Neural cell (in vitro differentiated cells): Measurements from ENCODE around the gene SH3GL3. TPM values are rescaled to one million over a fixed set of nuclear protein-coding genes. Genes with fewer than 3 reads are reported as not detected.

ENCODE experiments used
- H2AFZ ChIP-seq: fragments of 200-600, 300-800 bp; sonication (generic), shearing (Covaris generic); 2 replicates; pipeline ENCODE4 v1.6.0; 2014; ENCODE audit warnings: low read depth, mild to moderate bottlenecking, antibody characterized with exemption, low read length, moderate library complexity
- H3F3A ChIP-seq: fragments of 200-600 bp; shearing (Covaris generic); 2 replicates; pipeline ENCODE4 v1.6.1; 2016; ENCODE audit warnings: mild to moderate bottlenecking, moderate library complexity, mixed read lengths, antibody characterized with exemption, low read length; ENCODE audit not compliant: insufficient read depth, poor library complexity, severe bottlenecking
- H3K27ac ChIP-seq: fragments of 200-600, 300-800 bp; sonication (generic), shearing (Covaris generic); 2 replicates; pipeline ENCODE4 v1.5.1; 2014; ENCODE audit warnings: mild to moderate bottlenecking, low read length, moderate library complexity
- H3K27me3 ChIP-seq: fragments of 300-800, 200-600 bp; sonication (generic), shearing (Covaris generic); 2 replicates; pipeline ENCODE4 v1.6.0; 2014; ENCODE audit warnings: mild to moderate bottlenecking, low read depth, low read length, moderate library complexity; ENCODE audit not compliant: insufficient read depth
- H3K36me3 ChIP-seq: fragments of 300-800, 200-600 bp; sonication (generic), shearing (Covaris generic); 2 replicates; pipeline ENCODE4 v1.5.1; 2014; ENCODE audit warnings: mild to moderate bottlenecking, antibody characterized with exemption, low read length, moderate library complexity; ENCODE audit not compliant: insufficient read depth
- H3K4me2 ChIP-seq: fragments of 300-800, 200-600 bp; sonication (generic), shearing (Covaris generic); 2 replicates; pipeline ENCODE4 v1.6.0; 2014; ENCODE audit warnings: mild to moderate bottlenecking, low read length
- H3K4me3 ChIP-seq: fragments of 300-800, 200-600 bp; sonication (generic), shearing (Covaris generic); 2 replicates; pipeline ENCODE4 v1.5.1; 2014; ENCODE audit warnings: mild to moderate bottlenecking, low read length, moderate library complexity
- H3K79me2 ChIP-seq: fragments of 200-600 bp; shearing (Covaris generic); replicated peaks from 2 replicates; pipeline ENCODE4 v1.6.0; 2014; ENCODE audit warnings: mild to moderate bottlenecking, low read length, moderate library complexity; ENCODE audit not compliant: insufficient read depth
- H3K9ac ChIP-seq: fragments of 300-800, 200-600 bp; sonication (generic), shearing (Covaris generic); 2 replicates; pipeline ENCODE4 v1.6.1; 2016; ENCODE audit warnings: mild to moderate bottlenecking, low read length, mixed read lengths
- H3K9me2 ChIP-seq: fragments of 200-600 bp; shearing (Covaris generic); 2 replicates; pipeline ENCODE4 v1.6.1; 2016; ENCODE audit warnings: mild to moderate bottlenecking, low read length, mixed read lengths; ENCODE audit not compliant: insufficient read depth
- H3K9me3 ChIP-seq: fragments of 200-600, 300-800 bp; sonication (generic), shearing (Covaris generic); 2 replicates; pipeline ENCODE4 v1.6.1; 2016; ENCODE audit warnings: mild to moderate bottlenecking, mixed run types, low read length, moderate library complexity, mixed read lengths
- H4K20me1 ChIP-seq: fragments of 200-600 bp; shearing (Covaris generic); 2 replicates; pipeline ENCODE4 v1.6.1; 2016; ENCODE audit warnings: mild to moderate bottlenecking, mixed run types; ENCODE audit not compliant: insufficient read depth
- EP300 ChIP-seq: fragments of 450-650 bp; conservative IDR thresholded peaks from 2 replicates; pipeline ENCODE4 v1.6.1; 2014; ENCODE audit warnings: antibody characterized with exemption, mild to moderate bottlenecking, moderate library complexity; ENCODE audit not compliant: poor library complexity, severe bottlenecking
- EZH2 ChIP-seq: fragments of 200-600, 300-800 bp; shearing (Covaris generic), sonication (generic); IDR thresholded peaks from 2 replicates; pipeline ENCODE4 v1.6.1; 2014; ENCODE audit warnings: antibody characterized with exemption, low read length, borderline replicate concordance, mild to moderate bottlenecking; ENCODE audit not compliant: insufficient read depth, poor library complexity, severe bottlenecking
- MXI1 ChIP-seq: fragments of 450-650 bp; conservative IDR thresholded peaks from 2 replicates; pipeline ENCODE4 v1.6.1; 2014; ENCODE audit warnings: antibody characterized with exemption, mild to moderate bottlenecking; ENCODE audit not compliant: poor library complexity, severe bottlenecking
- POLR2AphosphoS5 ChIP-seq: IDR thresholded peaks from 2 replicates; pipeline ENCODE4 v1.6.1; 2012
- RAD21 ChIP-seq: fragments of 450-650 bp; conservative IDR thresholded peaks from 2 replicates; pipeline ENCODE4 v1.6.1; 2014; ENCODE audit warnings: antibody characterized with exemption, mild to moderate bottlenecking, moderate library complexity
- SMC3 ChIP-seq: fragments of 450-650 bp; conservative IDR thresholded peaks from 2 replicates; pipeline ENCODE4 v1.6.1; 2014; ENCODE audit warnings: antibody characterized with exemption, mild to moderate bottlenecking, moderate library complexity; ENCODE audit not compliant: poor library complexity
- TAF1 ChIP-seq: IDR thresholded peaks from 2 replicates; pipeline ENCODE4 v1.6.1; 2012; ENCODE audit warnings: low read depth
- polyA plus RNA-seq: library from polyadenylated mRNA; depleted of rRNA; stranded (reverse); fragments of >200 nt; gene quantifications from 2 replicates; pipeline ENCODE4 v1.2.3, GENCODE V29; 2014
- TF ChIP-seq, protein P1 (sequence below): IDR thresholded peaks from 2 replicates; pipeline ENCODE4 v1.6.1; 2012; ENCODE audit warnings: borderline replicate concordance
- TF ChIP-seq, protein P2 (sequence below): fragments of 450-650 bp; IDR thresholded peaks from 2 replicates; pipeline ENCODE4 v1.5.1; 2014; ENCODE audit warnings: antibody characterized with exemption, mild to moderate bottlenecking, moderate library complexity; ENCODE audit not compliant: poor library complexity, severe bottlenecking

Gene SH3GL3
- polyA plus RNA-seq, 1 donor from 2014 or later = 104 TPM

DNA sequence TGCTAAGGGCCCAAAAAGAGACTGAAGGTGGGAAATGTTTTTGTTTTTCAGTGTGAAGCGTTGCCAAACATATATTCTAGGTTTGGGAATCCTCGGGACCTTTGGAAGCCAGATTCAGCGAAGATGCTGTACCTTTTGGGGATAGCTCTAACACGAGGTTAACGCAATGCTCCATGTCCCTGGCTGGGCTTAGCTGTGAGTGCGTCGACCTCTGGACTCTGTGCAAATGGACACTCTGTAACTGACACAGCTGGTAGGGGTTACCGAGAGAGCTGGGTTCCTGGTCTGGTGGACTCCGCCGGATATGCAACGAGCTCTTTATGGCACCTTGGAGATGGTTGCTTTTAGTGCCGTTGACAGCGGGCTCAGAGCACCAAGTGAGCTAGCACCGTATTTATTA lies 724 bp upstream of the SH3GL3 start:
- no peaks in the 10 kb centered on the region for H3K9me3 ChIP-seq
- peak overlapping the region; percentile 86 for H3K27ac ChIP-seq
- peak overlapping the region; percentile 97 for H3K4me3 ChIP-seq
- H3K4me2 ChIP-seq = no peak overlapping the region
- H3K36me3 ChIP-seq = no peaks in the 10 kb centered on the region
- H3K79me2 ChIP-seq = no peaks in the 10 kb centered on the region
- TF ChIP-seq SMC3 (no peak), EP300 (no peak), MXI1 (no peak), TAF1 (no peak), POLR2AphosphoS5 (no peak)
- TF ChIP-seq, protein P1, sequence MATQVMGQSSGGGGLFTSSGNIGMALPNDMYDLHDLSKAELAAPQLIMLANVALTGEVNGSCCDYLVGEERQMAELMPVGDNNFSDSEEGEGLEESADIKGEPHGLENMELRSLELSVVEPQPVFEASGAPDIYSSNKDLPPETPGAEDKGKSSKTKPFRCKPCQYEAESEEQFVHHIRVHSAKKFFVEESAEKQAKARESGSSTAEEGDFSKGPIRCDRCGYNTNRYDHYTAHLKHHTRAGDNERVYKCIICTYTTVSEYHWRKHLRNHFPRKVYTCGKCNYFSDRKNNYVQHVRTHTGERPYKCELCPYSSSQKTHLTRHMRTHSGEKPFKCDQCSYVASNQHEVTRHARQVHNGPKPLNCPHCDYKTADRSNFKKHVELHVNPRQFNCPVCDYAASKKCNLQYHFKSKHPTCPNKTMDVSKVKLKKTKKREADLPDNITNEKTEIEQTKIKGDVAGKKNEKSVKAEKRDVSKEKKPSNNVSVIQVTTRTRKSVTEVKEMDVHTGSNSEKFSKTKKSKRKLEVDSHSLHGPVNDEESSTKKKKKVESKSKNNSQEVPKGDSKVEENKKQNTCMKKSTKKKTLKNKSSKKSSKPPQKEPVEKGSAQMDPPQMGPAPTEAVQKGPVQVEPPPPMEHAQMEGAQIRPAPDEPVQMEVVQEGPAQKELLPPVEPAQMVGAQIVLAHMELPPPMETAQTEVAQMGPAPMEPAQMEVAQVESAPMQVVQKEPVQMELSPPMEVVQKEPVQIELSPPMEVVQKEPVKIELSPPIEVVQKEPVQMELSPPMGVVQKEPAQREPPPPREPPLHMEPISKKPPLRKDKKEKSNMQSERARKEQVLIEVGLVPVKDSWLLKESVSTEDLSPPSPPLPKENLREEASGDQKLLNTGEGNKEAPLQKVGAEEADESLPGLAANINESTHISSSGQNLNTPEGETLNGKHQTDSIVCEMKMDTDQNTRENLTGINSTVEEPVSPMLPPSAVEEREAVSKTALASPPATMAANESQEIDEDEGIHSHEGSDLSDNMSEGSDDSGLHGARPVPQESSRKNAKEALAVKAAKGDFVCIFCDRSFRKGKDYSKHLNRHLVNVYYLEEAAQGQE = no peak
- H3K9ac ChIP-seq = peak overlapping the region; percentile 88
- H2AFZ ChIP-seq = no peak overlapping the region
- no peaks in the 10 kb centered on the region for H3K9me2 ChIP-seq
- H3F3A ChIP-seq = no peaks in the 10 kb centered on the region
- H3K27me3 ChIP-seq = no peaks in the 10 kb centered on the region
- H4K20me1 ChIP-seq = no peaks in the 10 kb centered on the region

DNA sequence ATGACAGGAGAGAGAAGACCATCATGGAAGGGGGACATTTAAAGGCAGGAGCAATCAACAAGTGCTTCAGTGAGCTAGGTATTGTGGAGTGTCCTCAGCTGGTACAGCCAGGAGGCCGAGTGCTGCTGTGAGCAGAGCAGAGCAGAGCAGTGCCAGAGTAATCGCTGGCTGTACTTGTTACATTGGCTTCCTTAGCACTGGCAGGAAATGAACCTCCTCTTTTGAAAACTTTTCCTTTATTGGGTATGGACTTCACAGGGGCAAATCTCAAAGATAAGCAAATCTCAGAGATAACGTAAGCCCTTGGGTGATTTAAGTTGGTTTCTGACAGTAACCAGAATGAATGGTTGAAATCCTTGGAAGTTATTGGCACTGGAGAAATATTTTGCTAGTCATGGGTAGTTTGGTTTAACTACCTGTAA lies 2.1 kb downstream of the SH3GL3 start:
- no peak overlapping the region for H3K9ac ChIP-seq
- H3K79me2 ChIP-seq = no peaks in the 10 kb centered on the region
- no peak overlapping the region for H2AFZ ChIP-seq
- no peaks in the 10 kb centered on the region for H3K27me3 ChIP-seq
- TF ChIP-seq, protein P2, sequence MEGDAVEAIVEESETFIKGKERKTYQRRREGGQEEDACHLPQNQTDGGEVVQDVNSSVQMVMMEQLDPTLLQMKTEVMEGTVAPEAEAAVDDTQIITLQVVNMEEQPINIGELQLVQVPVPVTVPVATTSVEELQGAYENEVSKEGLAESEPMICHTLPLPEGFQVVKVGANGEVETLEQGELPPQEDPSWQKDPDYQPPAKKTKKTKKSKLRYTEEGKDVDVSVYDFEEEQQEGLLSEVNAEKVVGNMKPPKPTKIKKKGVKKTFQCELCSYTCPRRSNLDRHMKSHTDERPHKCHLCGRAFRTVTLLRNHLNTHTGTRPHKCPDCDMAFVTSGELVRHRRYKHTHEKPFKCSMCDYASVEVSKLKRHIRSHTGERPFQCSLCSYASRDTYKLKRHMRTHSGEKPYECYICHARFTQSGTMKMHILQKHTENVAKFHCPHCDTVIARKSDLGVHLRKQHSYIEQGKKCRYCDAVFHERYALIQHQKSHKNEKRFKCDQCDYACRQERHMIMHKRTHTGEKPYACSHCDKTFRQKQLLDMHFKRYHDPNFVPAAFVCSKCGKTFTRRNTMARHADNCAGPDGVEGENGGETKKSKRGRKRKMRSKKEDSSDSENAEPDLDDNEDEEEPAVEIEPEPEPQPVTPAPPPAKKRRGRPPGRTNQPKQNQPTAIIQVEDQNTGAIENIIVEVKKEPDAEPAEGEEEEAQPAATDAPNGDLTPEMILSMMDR = no peak
- TF ChIP-seq RAD21 (no peak), EZH2 (no peak), MXI1 (no peak), EP300 (no peak), TAF1 (no peak), SMC3 (no peak), POLR2AphosphoS5 (no peak)
- TF ChIP-seq, protein P1 = no peak
- H3F3A ChIP-seq = no peaks in the 10 kb centered on the region
- no peak overlapping the region for H3K27ac ChIP-seq
- H3K4me2 ChIP-seq = no peak overlapping the region
- no peaks in the 10 kb centered on the region for H3K36me3 ChIP-seq
- peak overlapping the region; percentile 97 for H3K4me3 ChIP-seq
- H4K20me1 ChIP-seq = no peaks in the 10 kb centered on the region
- H3K9me3 ChIP-seq = no peaks in the 10 kb centered on the region
- no peaks in the 10 kb centered on the region for H3K9me2 ChIP-seq
